Ascending aorta (tissue), 2 donors: ENCODE data around the gene CD58. TPM values are rescaled to one million over a fixed set of nuclear protein-coding genes. Genes with fewer than 3 reads are reported as not detected.

ENCODE experiments used
- DNase-seq, 2 donors: peaks; one replicate each; pipeline ENCODE4 v3.0.0-alpha.2; 2019; ENCODE audit warnings: low spot score in 2 of 2
- H3K27ac ChIP-seq, 2 donors: fragments of 200-600 bp; sonication (generic); one replicate each; pipeline ENCODE4 v1.5.1; 2016 to 2017; ENCODE audit warnings: mild to moderate bottlenecking in 1 of 2
- H3K27me3 ChIP-seq: fragments of 200-600 bp; sonication (generic); one replicate; pipeline ENCODE4 v1.5.1; 2017
- H3K36me3 ChIP-seq, 2 donors: fragments of 200-600 bp; sonication (generic); one replicate each; pipeline ENCODE4 v1.5.1; 2016
- H3K4me1 ChIP-seq, 2 donors: fragments of 200-600 bp; sonication (generic); one replicate each; pipeline ENCODE4 v1.5.1; 2016 to 2017; ENCODE audit warnings: mild to moderate bottlenecking in 1 of 2
- H3K4me3 ChIP-seq, 2 donors: fragments of 200-600 bp; sonication (generic); one replicate each; pipeline ENCODE4 v1.5.1; 2016 to 2017; ENCODE audit warnings: mild to moderate bottlenecking in 1 of 2
- H3K9me3 ChIP-seq, 2 donors: fragments of 200-600 bp; sonication (generic); one replicate each; pipeline ENCODE4 v1.5.1; 2016
- CTCF ChIP-seq, 3 experiments: fragments of 200-600 bp in 2 of 3; fragments of 450-650 bp in 1 of 3; sonication (generic) in 2 of 3; IDR thresholded peaks; one replicate each; pipeline ENCODE4 v1.5.1; 2016 to 2019; ENCODE audit warnings: antibody characterized with exemption in 3 of 3, mild to moderate bottlenecking in 1 of 3, moderate library complexity in 1 of 3
- intact Hi-C: fragments of 100-400 bp; cut with DNase I; formaldehyde crosslinking; loops from one replicate; pipeline ENCODE4 v1.15.1; 2023
- total RNA-seq: library from RNA; depleted of rRNA; stranded (reverse); fragments of >200 nt; gene quantifications from one replicate; pipeline ENCODE4 v1.1.0, GENCODE V29; 2016

Gene CD58
- total RNA-seq, 1 donor from 2014 or later = 50.7 TPM

GRCh38 chr1:116540088-116540487, 30.7 kb downstream of the CD58 start:
- DNase-seq = no peak
- Histone ChIP-seq H3K36me3 (peaks cover 25 to 46% of the 10 kb centered on the region in 2 donors), H3K4me3 (no peak overlapping the region), H3K4me1 (no peaks in the 10 kb centered on the region), H3K27me3 (no peaks in the 10 kb centered on the region), H3K9me3 (no peaks in the 10 kb centered on the region), H3K27ac (no peak overlapping the region)
- TF ChIP-seq CTCF (IDR thresholded peaks at IDR 0.05) = no peak
- intact Hi-C loops = no loop called here

GRCh38 chr1:116538544-116538943, 32.3 kb downstream of the CD58 start:
- Histone ChIP-seq H3K9me3 (no peaks in the 10 kb centered on the region), H3K36me3 (peaks cover 35 to 53% of the 10 kb centered on the region in 2 donors), H3K27ac (no peak overlapping the region), H3K4me3 (no peak overlapping the region), H3K27me3 (no peaks in the 10 kb centered on the region), H3K4me1 (no peaks in the 10 kb centered on the region)
- no peak for DNase-seq
- intact Hi-C loops = no loop called here
- TF ChIP-seq CTCF (IDR thresholded peaks at IDR 0.05) = no peak

- Histone ChIP-seq H3K36me3 (peaks cover 30 to 52% of the 10 kb centered on the region in 2 donors), H3K27ac (no peak overlapping the region), H3K4me1 (no peaks in the 10 kb centered on the region), H3K9me3 (no peaks in the 10 kb centered on the region), H3K4me3 (no peak overlapping the region), H3K27me3 (no peaks in the 10 kb centered on the region)
- no peak for DNase-seq
- intact Hi-C loops = no loop called here
- TF ChIP-seq CTCF (IDR thresholded peaks at IDR 0.05) = no peak
Observed at GRCh38 chr1:116537898-116538297, 32.9 kb downstream of the CD58 start.

GRCh38 chr1:116537040-116537831, 33.6 kb downstream of the CD58 start:
- TF ChIP-seq CTCF (IDR thresholded peaks at IDR 0.05) = no peak
- no peak overlapping the region for H3K27ac ChIP-seq
- intact Hi-C loops = no loop called here
- H3K36me3 ChIP-seq = peaks cover 25 to 50% of the 10 kb centered on the region in 2 donors
- H3K4me1 ChIP-seq = no peaks in the 10 kb centered on the region
- H3K4me3 ChIP-seq = no peak overlapping the region
- DNase-seq = no peak
- H3K9me3 ChIP-seq = no peaks in the 10 kb centered on the region
- no peaks in the 10 kb centered on the region for H3K27me3 ChIP-seq

- Histone ChIP-seq H3K36me3 (peaks cover 22 to 38% of the 10 kb centered on the region in 2 donors), H3K9me3 (no peaks in the 10 kb centered on the region), H3K27ac (no peak overlapping the region), H3K4me1 (no peaks in the 10 kb centered on the region), H3K27me3 (no peaks in the 10 kb centered on the region), H3K4me3 (no peak overlapping the region)
- no peak for TF ChIP-seq CTCF (IDR thresholded peaks at IDR 0.05)
- no peak for DNase-seq
- intact Hi-C loops = no loop called here
Observed at GRCh38 chr1:116534014-116534739, 36.6 kb downstream of the CD58 start.
